NCI-H748 treated with DMSO at 0.1 percent for 48 hours (cell line): ENCODE data around the gene ENC1.
A peak's percentile ranks its signal among the peaks of the same experiment; 100 is the strongest.
"Not testable (repeated sequence)": the region's sequence is repeated elsewhere in the genome, so short reads cannot be mapped to it uniquely, and the experiment has no call there.

Experiments
- DNase-seq: peaks from one replicate; lab custom pipeline; 2025; lab: John Stamatoyannopoulos, UW

Gene ENC1, protein sequence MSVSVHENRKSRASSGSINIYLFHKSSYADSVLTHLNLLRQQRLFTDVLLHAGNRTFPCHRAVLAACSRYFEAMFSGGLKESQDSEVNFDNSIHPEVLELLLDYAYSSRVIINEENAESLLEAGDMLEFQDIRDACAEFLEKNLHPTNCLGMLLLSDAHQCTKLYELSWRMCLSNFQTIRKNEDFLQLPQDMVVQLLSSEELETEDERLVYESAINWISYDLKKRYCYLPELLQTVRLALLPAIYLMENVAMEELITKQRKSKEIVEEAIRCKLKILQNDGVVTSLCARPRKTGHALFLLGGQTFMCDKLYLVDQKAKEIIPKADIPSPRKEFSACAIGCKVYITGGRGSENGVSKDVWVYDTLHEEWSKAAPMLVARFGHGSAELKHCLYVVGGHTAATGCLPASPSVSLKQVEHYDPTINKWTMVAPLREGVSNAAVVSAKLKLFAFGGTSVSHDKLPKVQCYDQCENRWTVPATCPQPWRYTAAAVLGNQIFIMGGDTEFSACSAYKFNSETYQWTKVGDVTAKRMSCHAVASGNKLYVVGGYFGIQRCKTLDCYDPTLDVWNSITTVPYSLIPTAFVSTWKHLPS

DNA sequence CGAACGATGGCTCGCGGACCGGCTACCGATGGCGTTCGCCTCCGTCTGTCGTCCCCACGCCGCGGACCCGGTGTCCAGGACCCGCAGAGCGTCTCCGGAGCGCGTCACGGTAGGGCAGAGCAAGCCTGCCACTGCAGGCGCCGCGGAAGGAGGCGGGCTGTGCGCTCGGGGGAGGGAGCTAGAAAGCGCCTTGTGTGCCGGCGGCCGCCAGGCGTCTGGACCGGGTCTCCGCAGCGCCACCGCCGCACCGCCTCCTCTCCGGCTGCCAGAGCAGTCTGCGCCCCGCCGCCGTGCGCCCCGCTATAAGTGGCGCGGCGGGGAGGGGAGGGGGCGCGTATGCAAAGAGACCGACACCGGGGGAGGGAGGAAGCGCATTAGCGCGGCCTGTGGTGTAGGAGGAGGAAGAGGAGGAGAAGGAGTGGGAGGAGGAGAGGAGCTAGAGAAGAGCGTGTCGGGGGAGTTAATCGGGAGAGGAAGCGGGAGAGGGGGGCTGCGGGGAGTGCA, at the start of gene ENC1:
ENC1 (minus strand) TSS at position 279 of the 504 bp plus-strand sequence. CDS start 4,243 bp downstream, outside the sequence.
- DNase-seq = peak; percentile 96

DNA sequence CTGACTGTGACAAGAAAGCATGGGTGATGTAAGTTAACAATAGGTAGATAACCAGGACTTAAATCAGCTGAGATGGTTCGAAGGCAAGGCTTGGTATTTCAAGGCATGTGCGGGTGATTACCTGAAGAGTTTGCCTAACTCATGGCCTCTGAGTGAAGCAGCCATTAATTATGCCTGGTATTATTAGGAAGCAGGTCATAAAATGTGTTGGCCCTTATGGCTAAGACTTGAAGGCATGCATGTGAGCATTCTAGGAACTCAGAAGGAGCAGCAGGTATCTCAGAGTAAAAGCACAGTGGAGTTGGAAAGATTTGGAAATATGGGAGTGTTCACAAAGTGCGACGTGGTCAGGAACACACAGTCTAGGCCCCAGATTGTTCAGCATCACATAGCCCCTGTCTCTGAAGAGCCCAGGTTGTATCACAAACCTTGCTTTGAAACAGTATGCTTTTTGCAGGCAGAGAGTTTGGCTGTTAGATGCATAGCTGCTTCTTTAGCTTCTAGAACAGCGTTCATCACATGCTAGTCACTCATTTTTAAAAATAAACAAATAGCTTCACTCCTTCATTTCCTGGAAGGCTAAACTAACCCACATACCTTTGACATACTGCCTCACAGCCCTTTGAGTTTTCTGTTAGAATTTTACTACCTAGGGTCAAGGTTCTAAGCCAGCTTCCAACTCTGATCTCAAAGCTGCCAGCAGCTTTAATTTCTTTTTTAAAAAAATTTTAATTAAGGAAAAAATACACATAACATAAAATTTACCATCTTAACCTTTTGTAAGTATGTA, 46.6 kb upstream of the ENC1 start:
- DNase-seq = no peak

DNA sequence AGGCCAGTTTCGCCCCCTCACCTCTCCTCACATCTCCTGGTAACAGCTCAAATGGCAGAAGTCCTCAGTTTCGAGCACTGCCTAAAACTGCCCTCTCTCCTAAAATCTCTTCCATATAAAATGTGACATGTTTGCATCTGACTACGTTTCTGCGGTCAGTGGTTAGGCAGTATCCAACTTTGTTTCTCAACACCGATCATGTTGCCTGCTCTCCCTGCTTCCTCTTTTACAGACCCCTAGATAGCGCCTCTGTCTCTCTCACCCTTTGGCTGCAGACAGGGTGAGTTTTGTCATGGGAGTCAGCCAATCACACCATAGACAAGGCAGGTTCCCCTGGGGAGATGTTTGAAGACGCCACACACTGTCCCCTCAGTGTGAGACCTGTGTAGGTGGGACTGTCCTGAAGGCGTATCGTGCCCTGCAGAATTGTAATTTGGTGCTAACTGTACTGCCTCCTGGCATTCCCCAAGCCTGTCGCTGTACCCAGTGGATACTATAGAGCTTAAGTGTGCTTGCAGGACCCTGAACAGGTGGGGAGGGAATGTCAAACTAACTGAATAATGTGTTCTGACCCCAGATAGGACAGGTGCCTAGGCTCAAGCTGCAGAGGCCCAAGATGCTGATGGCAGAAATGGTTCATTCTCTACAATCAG, 45.6 kb upstream of the ENC1 start:
- no peak for DNase-seq

DNA sequence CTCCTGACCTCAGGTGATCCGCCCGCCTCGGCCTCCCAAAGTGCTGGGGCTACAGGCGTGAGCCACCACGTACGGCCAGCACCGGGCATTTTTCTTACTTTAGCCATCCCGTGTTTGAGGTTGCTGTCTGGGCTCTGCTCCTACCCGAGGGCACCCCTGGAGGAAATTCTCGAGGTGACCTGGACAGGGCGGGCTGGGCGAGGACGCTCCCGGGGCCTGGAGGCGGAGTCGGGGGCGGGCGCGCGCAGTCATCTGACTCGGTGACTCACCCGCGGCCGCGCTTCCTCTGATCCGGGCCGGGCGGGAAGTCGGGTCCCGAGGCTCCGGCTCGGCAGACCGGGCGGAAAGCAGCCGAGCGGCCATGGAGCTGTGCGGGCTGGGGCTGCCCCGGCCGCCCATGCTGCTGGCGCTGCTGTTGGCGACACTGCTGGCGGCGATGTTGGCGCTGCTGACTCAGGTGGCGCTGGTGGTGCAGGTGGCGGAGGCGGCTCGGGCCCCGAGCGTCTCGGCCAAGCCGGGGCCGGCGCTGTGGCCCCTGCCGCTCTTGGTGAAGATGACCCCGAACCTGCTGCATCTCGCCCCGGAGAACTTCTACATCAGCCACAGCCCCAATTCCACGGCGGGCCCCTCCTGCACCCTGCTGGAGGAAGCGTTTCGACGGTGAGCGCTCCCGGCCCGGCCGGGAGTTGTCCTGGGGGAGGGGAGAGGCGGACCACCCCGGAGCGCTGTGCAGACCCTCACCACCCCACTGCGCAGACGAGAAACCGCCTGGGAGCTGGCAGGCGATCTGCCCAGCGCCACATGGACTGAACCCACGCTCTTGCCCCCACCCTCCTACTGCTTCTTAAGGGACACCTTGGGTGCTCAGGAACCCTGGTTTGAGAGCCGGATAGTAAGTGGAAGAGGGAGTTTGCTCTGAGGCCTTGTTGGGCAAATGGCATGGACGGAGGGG, 44.6 kb upstream of the ENC1 start, which contains the start of gene HEXB:
HEXB (plus strand) TSS at position 334 of the 952 bp plus-strand sequence; CDS start at position 362, 28 bp downstream.
- peak; percentile 72 for DNase-seq

DNA sequence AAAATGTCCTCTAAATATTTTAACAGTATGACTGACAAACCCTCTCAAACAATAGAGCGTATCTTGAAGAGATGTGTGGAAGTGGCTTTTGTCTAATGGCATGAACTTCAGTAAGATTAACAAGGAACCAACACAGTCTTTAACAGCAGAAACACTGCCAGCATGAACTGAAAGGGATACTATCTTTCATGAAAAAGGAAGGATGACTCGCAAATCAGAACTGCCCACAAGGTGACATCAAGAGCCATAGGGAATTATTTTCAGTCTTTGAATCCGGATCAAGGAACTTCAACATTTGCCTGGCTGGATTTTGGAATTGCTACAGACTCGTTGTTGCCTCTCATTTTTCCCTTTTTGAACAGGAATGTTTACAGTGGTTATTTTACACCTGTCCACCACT, 39.4 kb upstream of the ENC1 start:
- DNase-seq = no peak

DNA sequence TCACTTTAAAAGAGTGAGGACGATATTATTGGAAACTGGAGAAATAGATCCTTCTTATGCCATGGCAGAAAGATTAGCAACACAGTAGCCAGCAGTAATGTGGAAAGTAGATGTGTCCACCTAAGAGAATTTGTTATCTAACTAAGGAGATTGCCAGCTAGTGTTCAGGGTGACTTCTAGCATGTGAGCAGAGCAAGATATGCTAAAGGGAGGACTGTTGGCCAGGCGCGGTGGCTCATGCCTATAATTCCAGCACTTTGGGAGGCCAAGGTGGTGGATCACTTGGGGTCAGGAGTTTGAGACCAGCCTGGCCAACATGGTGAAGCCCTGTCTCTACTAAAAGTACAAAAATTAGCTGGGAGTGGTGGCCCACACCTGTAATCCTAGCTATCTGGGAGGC, 38.8 kb upstream of the ENC1 start:
- not testable (repeated sequence) for DNase-seq

DNA sequence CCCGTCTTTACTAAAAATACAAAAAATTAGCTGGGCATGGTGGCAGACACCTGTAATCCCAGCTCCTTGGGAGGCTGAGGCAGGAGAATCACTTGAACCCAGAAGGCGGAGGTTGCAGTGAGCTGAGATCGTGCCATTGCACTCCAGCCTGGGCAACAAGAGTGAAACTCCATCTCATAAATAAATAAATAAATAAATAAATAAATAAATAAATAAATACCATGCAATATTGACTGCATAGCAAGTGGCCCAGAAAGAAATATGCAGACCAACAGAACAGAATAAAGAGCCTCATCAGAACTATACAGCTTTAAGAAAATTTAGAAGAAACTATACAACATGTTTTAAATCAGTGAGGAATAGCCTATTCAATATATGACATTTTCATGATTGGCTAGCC, 37.6 kb upstream of the ENC1 start:
- DNase-seq = not testable (repeated sequence)

DNA sequence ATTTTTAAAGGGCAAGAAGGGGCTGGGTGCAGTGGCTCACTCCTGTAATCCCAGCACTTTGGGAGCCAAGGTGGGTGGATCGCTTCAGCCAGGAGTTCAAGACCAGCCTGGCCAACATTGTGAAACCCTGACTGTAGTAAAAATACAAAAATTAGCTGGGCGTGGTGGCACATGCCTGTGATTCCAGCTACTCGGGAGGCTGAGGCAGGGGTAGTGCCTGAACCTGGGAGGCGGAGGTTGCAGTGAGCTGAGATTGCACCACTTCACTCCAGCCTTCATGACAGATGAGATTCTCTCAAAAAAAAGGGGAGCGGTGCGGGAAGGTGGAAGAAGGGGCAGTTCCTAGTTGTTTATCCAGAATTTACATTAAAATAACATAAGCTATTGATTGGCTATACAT, 35.9 kb upstream of the ENC1 start:
- not testable (repeated sequence) for DNase-seq

DNA sequence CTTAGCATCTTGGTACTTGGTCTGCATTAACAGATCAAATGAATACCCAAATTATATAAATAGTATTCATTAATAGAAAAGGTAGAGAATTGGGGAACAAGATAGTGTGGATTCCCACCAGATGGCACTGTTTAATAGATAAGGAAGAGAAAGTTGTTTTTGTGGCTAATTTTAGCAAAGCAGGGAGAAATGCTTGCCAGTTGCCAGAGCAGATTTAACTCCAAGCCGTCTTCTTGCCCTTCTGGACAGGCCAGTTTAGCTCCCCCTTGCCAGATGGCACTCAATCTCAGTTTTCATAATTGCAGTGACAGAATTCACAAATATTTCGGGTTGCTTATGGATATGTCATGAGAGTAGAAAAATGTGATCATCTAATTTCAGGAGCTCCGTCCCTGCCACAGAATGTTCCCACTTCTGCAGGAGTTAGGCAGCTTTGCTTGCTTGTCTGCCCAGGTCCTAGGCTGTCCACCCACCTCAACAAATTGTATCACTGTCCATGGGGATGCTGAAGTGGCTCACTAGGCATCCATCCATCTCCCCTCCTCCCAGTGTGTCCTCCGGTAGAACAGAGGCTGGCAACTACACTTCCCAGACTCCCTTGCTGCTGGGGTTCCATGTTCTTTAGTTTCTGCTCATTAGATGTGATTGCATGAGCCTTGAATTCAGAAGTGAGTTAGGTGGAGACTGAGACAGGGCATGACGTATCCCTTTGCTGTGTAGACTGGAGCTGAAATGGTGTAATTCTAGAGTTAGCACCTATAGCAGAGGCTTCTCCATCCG, 32.7 kb upstream of the ENC1 start:
- peak; percentile 62 for DNase-seq

DNA sequence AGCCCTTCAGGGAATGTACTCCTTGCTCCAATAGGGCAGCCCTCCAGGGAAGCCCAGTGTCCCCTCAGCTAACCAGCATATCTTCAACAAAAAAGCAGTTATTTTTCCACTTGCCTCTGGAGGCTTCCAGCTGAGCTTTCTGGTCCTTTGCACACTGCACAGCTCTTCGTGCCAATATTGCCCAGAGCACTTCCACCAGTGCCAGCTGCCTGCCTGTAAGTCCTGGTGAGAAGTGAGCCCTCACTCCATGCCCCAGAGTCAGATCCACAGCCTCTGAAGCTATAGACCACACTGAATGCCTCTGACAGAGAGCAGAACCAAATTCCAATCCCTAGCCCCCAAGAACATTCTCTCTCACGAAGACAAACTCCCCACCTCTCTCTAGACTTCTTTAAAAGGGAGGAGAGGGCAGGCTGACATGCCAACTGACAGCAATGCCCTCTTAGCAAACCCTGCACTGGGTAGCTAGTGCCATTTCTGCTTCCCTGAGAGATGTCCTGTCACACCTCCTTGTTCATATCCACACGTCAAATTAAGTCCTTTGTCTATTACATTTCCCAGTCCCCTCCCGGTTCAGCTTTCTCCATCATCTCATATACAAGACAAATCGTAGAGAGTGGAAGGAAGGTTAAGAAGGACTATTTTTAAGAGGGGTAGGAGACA, 31.8 kb upstream of the ENC1 start:
- DNase-seq = no peak

DNA sequence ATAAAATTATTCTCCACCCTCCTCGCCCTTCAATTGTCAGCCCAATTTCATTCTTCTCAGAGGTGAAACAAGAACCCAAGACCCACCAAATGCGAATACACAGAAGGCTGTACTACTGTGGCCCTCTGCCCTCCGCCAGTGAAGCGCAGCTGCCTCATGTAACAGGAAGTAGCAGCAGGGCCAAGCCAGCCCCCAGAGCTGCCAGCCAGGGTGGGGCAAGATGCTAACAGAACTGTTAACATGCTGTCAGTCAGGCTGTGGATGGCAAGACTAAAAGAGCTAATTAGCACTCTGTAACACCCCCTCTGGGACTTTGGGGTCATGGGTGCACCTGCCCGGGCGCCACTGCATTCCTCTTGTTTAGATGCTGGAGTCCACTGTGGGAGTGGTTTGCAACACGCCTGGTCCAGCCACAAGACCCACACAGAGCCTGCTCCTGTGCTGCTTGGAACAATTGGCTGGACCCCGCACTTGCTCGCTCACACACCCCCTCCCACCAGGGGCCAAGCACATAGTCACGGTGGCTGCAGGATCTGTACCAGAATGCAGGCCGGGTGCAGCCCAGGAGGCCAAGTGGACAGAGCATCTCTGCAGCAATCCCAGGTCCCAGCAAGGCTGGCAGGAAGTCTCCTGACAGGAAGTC, 30.0 kb upstream of the ENC1 start:
- no peak for DNase-seq

DNA sequence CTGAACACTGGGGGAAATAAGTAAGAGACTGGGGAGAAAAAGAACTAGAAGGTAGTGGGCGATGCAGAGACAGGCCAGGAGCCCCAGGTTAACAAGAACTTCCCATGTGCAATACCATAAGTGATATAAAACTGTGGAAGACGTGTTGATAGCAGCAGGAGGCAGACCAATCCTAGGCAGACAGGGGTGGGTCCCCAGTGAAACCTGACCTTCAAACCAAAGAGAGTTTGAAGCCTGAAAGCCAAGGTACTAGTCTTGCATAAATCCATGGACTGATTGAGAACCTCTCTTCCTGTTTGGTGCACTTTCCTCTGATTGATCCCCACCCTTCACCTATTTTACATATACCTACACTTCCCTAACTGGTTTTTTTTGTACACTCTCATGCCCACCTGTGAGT, 29.3 kb upstream of the ENC1 start:
- DNase-seq = no peak

DNA sequence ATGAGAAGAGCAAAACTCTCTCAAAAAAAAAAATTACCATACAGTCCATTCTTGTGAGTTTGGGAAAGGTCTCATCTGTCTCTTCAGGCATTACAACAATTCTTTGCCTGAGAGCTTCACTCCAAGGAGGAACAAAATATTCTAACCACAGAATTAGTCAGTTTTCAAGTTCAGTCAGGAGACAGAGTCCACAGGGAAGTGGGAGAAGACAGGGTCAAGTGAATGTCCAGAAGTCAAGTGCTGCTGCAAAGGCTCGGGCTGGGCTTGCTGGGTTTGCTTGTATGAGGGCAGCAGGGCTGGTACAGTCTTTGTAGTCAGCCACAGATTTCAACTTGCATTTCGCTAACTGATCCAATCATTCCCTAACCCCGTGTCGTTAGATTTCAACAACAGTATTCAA, 26.9 kb upstream of the ENC1 start:
- DNase-seq = no peak

DNA sequence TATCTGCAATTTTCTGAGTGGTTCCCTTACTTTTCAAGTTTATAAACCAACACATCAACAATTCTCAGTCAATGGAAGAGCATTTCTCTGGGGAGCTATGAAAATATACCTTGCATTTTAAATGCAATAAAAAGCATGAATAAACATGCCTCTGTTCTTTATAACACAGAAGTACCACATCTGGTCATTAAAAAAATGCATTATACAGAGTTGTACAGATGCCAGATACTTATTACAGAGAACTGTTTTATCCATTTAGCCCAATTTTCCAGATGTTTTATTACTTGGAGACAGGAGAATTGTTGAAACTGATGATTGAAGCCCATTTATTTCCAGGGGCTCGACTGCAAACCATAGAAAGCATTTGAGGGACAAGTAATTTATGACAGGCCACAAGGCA, 25.3 kb upstream of the ENC1 start:
- DNase-seq = no peak

DNA sequence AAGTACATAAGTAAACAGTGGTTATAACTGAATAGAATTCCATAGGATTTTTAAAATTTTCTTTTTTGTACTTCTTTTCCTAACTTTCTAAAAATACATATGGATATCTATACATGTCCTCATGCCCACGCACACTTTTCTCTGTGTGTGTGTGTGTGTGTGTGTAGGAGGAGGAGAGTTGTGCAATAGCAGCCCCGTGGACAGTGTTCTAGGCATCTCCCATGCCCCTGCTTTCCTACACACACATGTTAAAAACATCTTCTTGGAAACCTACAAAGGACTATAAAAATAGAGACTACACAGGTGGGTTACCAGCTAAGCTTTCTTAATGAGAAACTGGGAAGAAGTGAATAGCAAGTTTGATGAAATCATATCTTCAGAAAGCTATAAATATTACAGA, 24.7 kb upstream of the ENC1 start:
- DNase-seq = no peak

DNA sequence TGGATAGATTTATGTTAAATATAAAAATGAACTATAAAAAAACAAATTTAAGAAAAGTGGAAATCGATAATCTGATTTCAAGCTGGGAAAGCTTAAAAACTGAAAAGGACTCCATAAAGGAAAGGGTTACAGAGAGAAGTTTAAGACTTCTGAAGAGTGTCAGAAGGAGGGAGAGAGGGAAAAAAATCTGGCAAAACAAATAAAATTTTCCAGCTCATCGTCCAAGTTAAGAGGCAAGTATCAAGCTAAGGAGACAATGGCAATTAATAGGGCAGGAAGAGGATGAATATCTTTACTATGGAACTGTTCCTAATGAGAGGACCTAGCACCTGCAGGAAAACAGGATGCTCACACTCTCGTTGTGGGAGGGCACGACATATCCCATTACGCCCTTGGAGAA, 24.0 kb upstream of the ENC1 start:
- no peak for DNase-seq

DNA sequence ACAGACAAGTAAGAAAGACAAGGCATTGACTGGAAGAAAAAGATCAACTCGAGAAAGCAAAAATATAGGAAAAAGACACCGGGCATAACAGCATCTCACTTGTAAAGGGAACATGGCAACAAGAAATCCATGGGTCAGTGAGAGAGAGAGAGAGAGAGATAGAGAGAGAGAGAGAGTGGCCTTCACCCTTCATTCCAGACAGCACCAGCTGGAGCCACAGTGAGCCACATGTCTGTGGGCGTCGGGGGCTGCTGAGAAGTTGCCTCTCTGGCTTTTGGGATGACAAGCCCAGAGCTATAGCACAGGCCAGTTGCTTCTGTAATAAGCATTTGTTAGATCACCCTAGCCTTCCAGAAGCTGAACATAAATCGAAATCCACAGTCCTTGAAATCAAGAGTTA, 20.3 kb upstream of the ENC1 start:
- DNase-seq = no peak

DNA sequence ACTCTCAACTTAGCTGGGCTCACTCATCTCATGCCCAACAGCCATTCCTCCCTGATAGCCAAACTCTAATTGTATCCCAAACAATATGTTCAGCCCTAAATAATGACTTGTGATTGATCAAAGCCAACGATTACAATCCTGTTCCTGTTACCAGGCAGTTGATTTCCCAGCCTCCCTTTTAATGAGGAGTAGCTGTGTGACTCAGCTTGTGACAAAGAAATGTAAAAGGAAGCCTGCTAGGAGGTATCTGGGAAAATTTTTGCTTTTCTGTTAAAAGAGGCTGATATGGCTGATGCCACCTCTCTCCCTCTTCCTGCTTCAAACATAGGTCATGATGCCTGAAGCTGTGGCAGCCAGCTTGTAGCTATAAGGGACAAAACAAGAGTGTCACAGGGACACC, 19.6 kb upstream of the ENC1 start:
- DNase-seq = no peak

DNA sequence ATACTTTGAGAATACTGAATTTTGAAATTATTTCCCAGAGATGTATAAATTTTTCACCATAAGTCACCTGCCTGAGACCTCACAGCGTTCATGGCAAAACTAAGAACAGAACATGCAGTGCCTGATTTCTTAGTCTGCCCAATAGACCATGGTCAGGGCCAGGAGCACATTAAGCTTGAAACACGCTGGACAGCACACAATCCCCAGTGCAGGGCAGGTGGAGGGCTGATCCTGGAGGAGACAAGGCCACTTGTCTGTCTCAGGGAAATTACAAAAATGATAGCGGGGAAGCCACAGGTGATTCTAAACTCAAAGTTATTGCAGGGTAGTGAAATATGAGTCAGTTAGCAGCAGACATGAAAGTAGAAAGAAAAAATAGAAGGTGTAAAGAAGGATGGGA, 18.6 kb upstream of the ENC1 start:
- DNase-seq = no peak
